ENCODE results near the gene C5AR2. TPM values are rescaled to one million over a fixed set of nuclear protein-coding genes. Genes with fewer than 3 reads are reported as not detected.

The C5AR2 gene
- polyA plus RNA-seq, 1 of the 3 experiments (the other 2 are of a cell fraction), result not detected

- H3K79me2 ChIP-seq (ENCODE audit: insufficient read depth), result no peaks in the 10 kb centered on the region
- H3K9ac ChIP-seq, result no peak overlapping the region
- ChIA-PET CTCF (interaction anchor here (0.8 to 3.2 kb wide), 4 partner anchors 13 to 127 kb away, joined by 3 to 19 read pairs (median 6); partner anchors contain the start of gene DHX34), POLR2A (no interaction called here)
- H4K20me1 ChIP-seq (ENCODE audit: insufficient read depth), result no peaks in the 10 kb centered on the region
- peaks cover 0 to 4% of the 10 kb centered on the region in 2 experiments; a peak in 2 of 4 replicates for H3K4me1 ChIP-seq (ENCODE audit: control insufficient read depth in 1 of 2, insufficient read depth in 2 of 2, low read depth in 1 of 2, low read length in 1 of 2)
- no peaks in the 10 kb centered on the region for H3K9me2 ChIP-seq
- 53% methylated on average over 8 of the region's 8 CpGs for WGBS (ENCODE audit: low lambda C conversion rate)
- H3K4me2 ChIP-seq, result no peak overlapping the region
- H3F3A ChIP-seq (replicated peaks; ENCODE audit: insufficient read depth), result peaks cover 13% of the 10 kb centered on the region
- TF ChIP-seq EP300 (IDR thresholded peaks at IDR 0.05; ENCODE audit: borderline replicate concordance in 1 of 2, low read depth in 1 of 2, low read length in 1 of 2) (no peak), RAD21 (IDR thresholded peaks at IDR 0.05; ENCODE audit: low read length) (no peak)
- H3K27me3 ChIP-seq (ENCODE audit: insufficient read depth), result peaks cover 24% of the 10 kb centered on the region
- DNase-seq, result no peak
- no peak overlapping the region for H3K4me3 ChIP-seq (ENCODE audit: low read depth in 2 of 2, low read length in 1 of 2)
- no peak overlapping the region for H3K27ac ChIP-seq (ENCODE audit: low read depth in 2 of 2, low read length in 1 of 2)
- H2AFZ ChIP-seq (ENCODE audit: low read depth), result no peak overlapping the region
- no peaks in the 10 kb centered on the region for H3K9me3 ChIP-seq
- H3K36me3 ChIP-seq (replicated peaks in 1 of 2; ENCODE audit: control insufficient read depth in 1 of 2, insufficient read depth in 2 of 2, low read length in 1 of 2), result no peaks in the 10 kb centered on the region
These were observed 22.9 kb upstream of the C5AR2 start for GRCh38 chr19:47309038-47309437.

GRCh38 chr19:47309608-47310007 is 22.4 kb upstream of the C5AR2 start, which contains the start of gene C5AR1:
Gene C5AR1 (plus strand): TSS chr19:47309861. CDS start chr19:47309896, 35 bp downstream.
- H3K4me2 ChIP-seq, result no peak within 1 kb of the TSS
- no peaks in the 10 kb centered on the region for H3K9me3 ChIP-seq
- no peak for DNase-seq
- no peaks in the 10 kb centered on the region for H3K79me2 ChIP-seq (ENCODE audit: insufficient read depth)
- H3K27ac ChIP-seq (ENCODE audit: low read depth in 2 of 2, low read length in 1 of 2), result no peak within 1 kb of the TSS
- ChIA-PET CTCF (interaction anchor here (0.8 to 3.2 kb wide), 3 partner anchors 13 to 126 kb away, joined by 3 to 19 read pairs (median 8); partner anchors contain the start of gene DHX34), POLR2A (no interaction called here)
- no peaks in the 10 kb centered on the region for H4K20me1 ChIP-seq (ENCODE audit: insufficient read depth)
- H3K36me3 ChIP-seq (replicated peaks in 1 of 2; ENCODE audit: control insufficient read depth in 1 of 2, insufficient read depth in 2 of 2, low read length in 1 of 2), result no peaks in the 10 kb centered on the region
- no peak within 1 kb of the TSS for H3K4me3 ChIP-seq (ENCODE audit: low read depth in 2 of 2, low read length in 1 of 2)
- H2AFZ ChIP-seq (ENCODE audit: low read depth), result no peak within 1 kb of the TSS
- peaks cover 0 to 4% of the 10 kb centered on the region in 2 experiments; a peak in 2 of 4 replicates for H3K4me1 ChIP-seq (ENCODE audit: control insufficient read depth in 1 of 2, insufficient read depth in 2 of 2, low read depth in 1 of 2, low read length in 1 of 2)
- no peak within 1 kb of the TSS for H3K9ac ChIP-seq
- WGBS (ENCODE audit: low lambda C conversion rate), result 35% methylated on average over 11 of the region's 12 CpGs
- H3F3A ChIP-seq (replicated peaks; ENCODE audit: insufficient read depth), result peaks cover 16% of the 10 kb centered on the region
- TF ChIP-seq NRF1 (IDR thresholded peaks at IDR 0.05; ENCODE audit: low read depth, low read length), result no peak
- TF ChIP-seq CTCF (IDR thresholded peaks at IDR 0.05), result no peak
- TF ChIP-seq NFIC (IDR thresholded peaks at IDR 0.05; ENCODE audit: borderline replicate concordance), result no peak
- TF ChIP-seq ELF1 (IDR thresholded peaks at IDR 0.05), result no peak
- no peak for TF ChIP-seq SIN3A (IDR thresholded peaks at IDR 0.05; ENCODE audit: borderline replicate concordance, low read depth, low read length)
- no peak for TF ChIP-seq FOXJ3 (CRISPR knock-in tag; IDR thresholded peaks at IDR 0.05)
- TF ChIP-seq RCOR1 (IDR thresholded peaks at IDR 0.05; ENCODE audit: low read length), result no peak
- TF ChIP-seq TCF12 (IDR thresholded peaks at IDR 0.05), result no peak
- no peak for TF ChIP-seq REST (IDR thresholded peaks at IDR 0.05; ENCODE audit: low read depth, low read length)
- no peak for TF ChIP-seq CHD2 (IDR thresholded peaks at IDR 0.05; ENCODE audit: low read length, partially characterized antibody)
- no peak for TF ChIP-seq GATA2 (CRISPR knock-in tag; IDR thresholded peaks at IDR 0.05)
- no peak for TF ChIP-seq RFX5 (IDR thresholded peaks at IDR 0.05; ENCODE audit: low read length)
- TF ChIP-seq TEAD4 (IDR thresholded peaks at IDR 0.05; ENCODE audit: borderline replicate concordance, insufficient read depth), result no peak
- TF ChIP-seq MXI1 (IDR thresholded peaks at IDR 0.05; ENCODE audit: low read depth, low read length), result no peak
- no peak for TF ChIP-seq TAF1 (IDR thresholded peaks at IDR 0.05; ENCODE audit: borderline replicate concordance, low read depth, low read length)
- no peaks in the 10 kb centered on the region for H3K9me2 ChIP-seq
- peaks cover 24% of the 10 kb centered on the region for H3K27me3 ChIP-seq (ENCODE audit: insufficient read depth)

All from SK-N-SH (cell line).